HepG2 (cell line): ENCODE data around the gene MSANTD1. TPM values are rescaled to one million over a fixed set of nuclear protein-coding genes. Genes with fewer than 3 reads are reported as not detected.

Experiments
- ATAC-seq: fragments of 200-7000 bp; cut with Tn5 transposase; 3 replicates; pipeline ENCODE4 v1.9.1; 2020; ENCODE audit warnings: mild to moderate bottlenecking, moderate library complexity
- BruUV-seq: library from RNA; stranded (reverse); fragments of 400-500 nt; replicated peaks from 2 replicates; lab custom pipeline; 2021; lab: Mats Ljungman, UMichigan
- CTCF ChIA-PET: fragments of 300-600 bp; formaldehyde crosslinking; extraction: SDS; loops from one replicate; lab custom pipeline; 2021; ENCODE audit warnings: low total read pairs, inconsistent platforms, low intra/inter-chr PET ratio; lab: Yijun Ruan, JAX
- POLR2A ChIA-PET: fragments of 350-600 bp; sonication (Branson Sonifier 250); formaldehyde crosslinking; loops from one replicate; lab custom pipeline; 2020; ENCODE audit warnings: antibody characterized with exemption, inconsistent platforms; lab: Yijun Ruan, JAX
- DNase-seq: peaks from one replicate; pipeline ENCODE4 v3.0.0-alpha.2; 2015; ENCODE audit warnings: low spot score
- FAIRE-seq: peaks from 3 replicates; lab custom pipeline; 2011; peaks lifted over from hg19 to GRCh38; lab: Jason Lieb, UNC
- H2AFZ ChIP-seq: one replicate; pipeline ENCODE4 v1.6.1; 2011; ENCODE audit warnings: low read length, inconsistent platforms
- H3K27ac ChIP-seq: fragments of 300-600 bp; 3 replicates; pipeline ENCODE4 v1.8.0; 2011; ENCODE audit warnings: mixed run types, mild to moderate bottlenecking, mixed read lengths, low read length, inconsistent platforms; ENCODE audit not compliant: insufficient read depth; ENCODE audit errors: extremely low read length
- H3K27me3 ChIP-seq, 2 experiments: fragments of 200-600 bp in 1 of 2; 2 replicates in 1 of 2; 3 replicates in 1 of 2; pipeline versions ENCODE4 v1.6.0 to v1.8.0; 2011; ENCODE audit warnings: low read length in 2 of 2, mild to moderate bottlenecking in 2 of 2, moderate library complexity in 2 of 2, inconsistent platforms in 1 of 2; ENCODE audit not compliant: insufficient read depth in 2 of 2, control insufficient read depth in 1 of 2
- H3K36me3 ChIP-seq, 2 experiments: fragments of 200-600 bp in 1 of 2; replicated peaks in 1 of 2; 2 replicates in 1 of 2; 3 replicates in 1 of 2; pipeline versions ENCODE4 v1.5.1 to v1.8.0; 2011; ENCODE audit warnings: low read length in 2 of 2, inconsistent platforms in 1 of 2; ENCODE audit not compliant: insufficient read depth in 2 of 2, control insufficient read depth in 1 of 2
- H3K4me1 ChIP-seq: 2 replicates; pipeline ENCODE4 v1.5.1; 2012; ENCODE audit warnings: low read length, inconsistent platforms; ENCODE audit not compliant: insufficient read depth
- H3K4me2 ChIP-seq: 2 replicates; pipeline ENCODE4 v1.6.0; 2011; ENCODE audit warnings: low read depth, low read length, inconsistent platforms
- H3K4me3 ChIP-seq, 3 experiments: fragments of 200-600 bp in 1 of 3; sonication (generic), shearing (Covaris generic) in 1 of 3; replicated peaks in 1 of 3; 2 replicates each; pipeline ENCODE4 v1.5.1; 2011 to 2016; ENCODE audit warnings: low read length in 3 of 3, inconsistent platforms in 2 of 3, low read depth in 2 of 3, mild to moderate bottlenecking in 2 of 3, control low read depth in 1 of 3, mixed read lengths in 1 of 3; ENCODE audit not compliant: insufficient read depth in 1 of 3
- H3K79me2 ChIP-seq: one replicate; pipeline ENCODE4 v1.6.1; 2011; ENCODE audit warnings: low read length, inconsistent platforms; ENCODE audit not compliant: insufficient read depth
- H3K9ac ChIP-seq: 2 replicates; pipeline ENCODE4 v1.6.0; 2011; ENCODE audit warnings: mild to moderate bottlenecking, low read depth, low read length, inconsistent platforms; ENCODE audit not compliant: insufficient read depth
- H3K9me3 ChIP-seq: 2 replicates; pipeline ENCODE4 v1.5.1; 2012; ENCODE audit warnings: mild to moderate bottlenecking, low read length
- H4K20me1 ChIP-seq: 2 replicates; pipeline ENCODE4 v1.6.0; 2011; ENCODE audit warnings: inconsistent platforms, mild to moderate bottlenecking, low read length, moderate library complexity; ENCODE audit not compliant: insufficient read depth
- ARNT ChIP-seq: fragments of 450-650 bp; IDR thresholded peaks from 2 replicates; pipeline ENCODE4 v1.6.1; 2017
- CAMTA2 ChIP-seq: sonication (generic); formaldehyde crosslinking; IDR thresholded peaks from 2 replicates; pipeline ENCODE4 v1.4.0; 2020; ENCODE audit warnings: mild to moderate bottlenecking, missing genetic modification reagents, borderline replicate concordance
- GTF3A ChIP-seq: sonication (generic); formaldehyde crosslinking; conservative IDR thresholded peaks from 2 replicates; pipeline ENCODE4 v1.4.0; 2020; ENCODE audit warnings: mild to moderate bottlenecking, missing genetic modification reagents
- GZF1 ChIP-seq: sonication (generic); formaldehyde crosslinking; IDR thresholded peaks from 2 replicates; pipeline ENCODE4 v1.5.1; 2020; ENCODE audit warnings: mild to moderate bottlenecking, missing genetic modification reagents
- MTA3 ChIP-seq: sonication (generic); formaldehyde crosslinking; IDR thresholded peaks from 2 replicates; pipeline ENCODE4 v1.4.0; 2020; ENCODE audit warnings: missing genetic modification reagents
- SRSF1 ChIP-seq: fragments of 200-400 bp; formaldehyde crosslinking; optimal IDR thresholded peaks from 2 replicates; pipeline ENCODE3; 2017; ENCODE audit warnings: mild to moderate bottlenecking, low read depth, low read length, moderate library complexity
- ZNF124 ChIP-seq: sonication (generic); formaldehyde crosslinking; IDR thresholded peaks from 2 replicates; pipeline ENCODE4 v1.4.0; 2020; ENCODE audit warnings: missing genetic modification reagents
- ZNF251 ChIP-seq: sonication (generic); formaldehyde crosslinking; IDR thresholded peaks from 2 replicates; pipeline ENCODE4 v1.9.0; 2021; ENCODE audit warnings: mild to moderate bottlenecking, missing genetic modification reagents
- ZNF33A ChIP-seq: sonication (generic); formaldehyde crosslinking; IDR thresholded peaks from 2 replicates; pipeline ENCODE4 v1.5.1; 2020; ENCODE audit warnings: missing genetic modification reagents, mild to moderate bottlenecking, moderate library complexity, borderline replicate concordance
- ZNF552 ChIP-seq: sonication (generic); formaldehyde crosslinking; IDR thresholded peaks from 2 replicates; pipeline ENCODE4 v1.9.0; 2022; ENCODE audit warnings: missing genetic modification reagents, mild to moderate bottlenecking, borderline replicate concordance
- ZNF776 ChIP-seq: sonication (generic); formaldehyde crosslinking; IDR thresholded peaks from 2 replicates; pipeline ENCODE4 v1.4.0; 2020; ENCODE audit warnings: mild to moderate bottlenecking, missing genetic modification reagents
- WGBS: methylation state at CpG from one replicate; pipeline ENCODE4 v1.1.6; 2017; ENCODE audit warnings: low lambda C conversion rate; 5-methylcytosine and 5-hydroxymethylcytosine counted together
- in situ Hi-C: cut with HindIII; loops from 2 replicates; pipeline ENCODE4 v1.10.0; 2017; ENCODE audit warnings: low pct_unique_long_range_greater_than_20kb; ENCODE audit not compliant: extremely low pct_ligation_motif_present
- intact Hi-C: fragments of 100-400 bp; cut with micrococcal nuclease; formaldehyde crosslinking; loops from one replicate; pipeline ENCODE4 v1.10.0; 2022; ENCODE audit not compliant: unreplicated experiment
- polyA plus RNA-seq, 8 experiments: library from polyadenylated mRNA; depleted of rRNA in 3 of 8; stranded (reverse) in 7 of 8; unstranded in 1 of 8; fragments of >200 nt; fragmentation: Illumina TruSeq in 4 of 8; extraction: Trizol in 4 of 8; gene quantifications; 2 replicates each; pipeline versions ENCODE4 v1.2.1 to v1.2.3, GENCODE V29; 2011 to 2016; ENCODE audit warnings: low read depth in 4 of 8, missing spikeins in 1 of 8, mixed read lengths in 1 of 8; ENCODE audit not compliant: insufficient read depth in 1 of 8
- total RNA-seq, 5 experiments: library from RNA; depleted of rRNA; stranded (reverse); fragments of >200 nt; fragmentation: Illumina TruSeq; extraction: Trizol; gene quantifications; 2 replicates each; pipeline ENCODE4 v1.2.3, GENCODE V29; 2016; ENCODE audit warnings: low read depth in 1 of 5
- TF ChIP-seq, protein P1 (sequence below): sonication (generic); formaldehyde crosslinking; IDR thresholded peaks from 2 replicates; pipeline ENCODE4 v1.9.0; 2021; ENCODE audit warnings: missing genetic modification reagents, mild to moderate bottlenecking, borderline replicate concordance
- TF ChIP-seq, protein P2 (sequence below): sonication (generic); formaldehyde crosslinking; IDR thresholded peaks from 2 replicates; pipeline ENCODE4 v1.8.1; 2022; ENCODE audit warnings: low read depth, mild to moderate bottlenecking, missing genetic modification reagents
- TF ChIP-seq, protein P3 (sequence below): sonication (generic); formaldehyde crosslinking; IDR thresholded peaks from 2 replicates; pipeline ENCODE4 v1.5.1; 2020; ENCODE audit warnings: mild to moderate bottlenecking, missing genetic modification reagents, borderline replicate concordance
- TF ChIP-seq, protein P4 (sequence below): sonication (generic); formaldehyde crosslinking; IDR thresholded peaks from 2 replicates; pipeline ENCODE4 v1.4.0; 2020; ENCODE audit warnings: missing genetic modification reagents, mild to moderate bottlenecking, borderline replicate concordance

Gene MSANTD1
- total and polyA plus RNA-seq, 2 of the 13 experiments (the other 11 are each of a cell fraction or from before 2014, with no cell fraction given): 0.22 to 0.40 TPM

DNA sequence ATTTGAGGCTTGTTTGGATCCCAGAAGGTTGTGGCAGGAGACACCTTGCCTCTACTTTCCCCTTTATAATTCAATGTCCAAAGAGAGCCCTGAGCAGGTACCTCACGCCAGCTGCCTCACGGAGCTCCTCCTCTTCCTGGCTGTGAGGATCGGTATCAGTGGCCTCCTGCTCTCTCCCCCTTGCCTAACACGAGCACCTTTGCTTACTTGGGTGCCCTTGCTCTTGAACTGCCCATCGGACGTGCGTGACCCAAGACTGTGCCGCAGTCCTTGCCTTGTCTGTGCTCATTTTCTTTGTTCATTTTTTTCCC is 27.8 kb upstream of the MSANTD1 start:
- H2AFZ ChIP-seq: no peak overlapping the region
- H3K36me3 ChIP-seq: peaks cover 27 to 88% of the 10 kb centered on the region in 2 experiments
- intact Hi-C loops: no loop called here
- DNase-seq (no peak), FAIRE-seq (no peak), ATAC-seq (no peak)
- H3K4me3 ChIP-seq: no peak overlapping the region
- no peaks in the 10 kb centered on the region for H3K79me2 ChIP-seq
- TF ChIP-seq, protein P1, sequence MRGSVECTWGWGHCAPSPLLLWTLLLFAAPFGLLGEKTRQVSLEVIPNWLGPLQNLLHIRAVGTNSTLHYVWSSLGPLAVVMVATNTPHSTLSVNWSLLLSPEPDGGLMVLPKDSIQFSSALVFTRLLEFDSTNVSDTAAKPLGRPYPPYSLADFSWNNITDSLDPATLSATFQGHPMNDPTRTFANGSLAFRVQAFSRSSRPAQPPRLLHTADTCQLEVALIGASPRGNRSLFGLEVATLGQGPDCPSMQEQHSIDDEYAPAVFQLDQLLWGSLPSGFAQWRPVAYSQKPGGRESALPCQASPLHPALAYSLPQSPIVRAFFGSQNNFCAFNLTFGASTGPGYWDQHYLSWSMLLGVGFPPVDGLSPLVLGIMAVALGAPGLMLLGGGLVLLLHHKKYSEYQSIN (CRISPR knock-in tag): no peak
- TF ChIP-seq MTA3 (CRISPR knock-in tag) (no peak), ZNF124 (no peak), ARNT (no peak), ZNF251 (CRISPR knock-in tag) (no peak), ZNF552 (CRISPR knock-in tag) (no peak), CAMTA2 (CRISPR knock-in tag) (no peak), ZNF33A (CRISPR knock-in tag) (no peak), GTF3A (CRISPR knock-in tag) (no peak), ZNF776 (CRISPR knock-in tag) (no peak), SRSF1 (no peak), GZF1 (no peak)
- TF ChIP-seq, protein P2, sequence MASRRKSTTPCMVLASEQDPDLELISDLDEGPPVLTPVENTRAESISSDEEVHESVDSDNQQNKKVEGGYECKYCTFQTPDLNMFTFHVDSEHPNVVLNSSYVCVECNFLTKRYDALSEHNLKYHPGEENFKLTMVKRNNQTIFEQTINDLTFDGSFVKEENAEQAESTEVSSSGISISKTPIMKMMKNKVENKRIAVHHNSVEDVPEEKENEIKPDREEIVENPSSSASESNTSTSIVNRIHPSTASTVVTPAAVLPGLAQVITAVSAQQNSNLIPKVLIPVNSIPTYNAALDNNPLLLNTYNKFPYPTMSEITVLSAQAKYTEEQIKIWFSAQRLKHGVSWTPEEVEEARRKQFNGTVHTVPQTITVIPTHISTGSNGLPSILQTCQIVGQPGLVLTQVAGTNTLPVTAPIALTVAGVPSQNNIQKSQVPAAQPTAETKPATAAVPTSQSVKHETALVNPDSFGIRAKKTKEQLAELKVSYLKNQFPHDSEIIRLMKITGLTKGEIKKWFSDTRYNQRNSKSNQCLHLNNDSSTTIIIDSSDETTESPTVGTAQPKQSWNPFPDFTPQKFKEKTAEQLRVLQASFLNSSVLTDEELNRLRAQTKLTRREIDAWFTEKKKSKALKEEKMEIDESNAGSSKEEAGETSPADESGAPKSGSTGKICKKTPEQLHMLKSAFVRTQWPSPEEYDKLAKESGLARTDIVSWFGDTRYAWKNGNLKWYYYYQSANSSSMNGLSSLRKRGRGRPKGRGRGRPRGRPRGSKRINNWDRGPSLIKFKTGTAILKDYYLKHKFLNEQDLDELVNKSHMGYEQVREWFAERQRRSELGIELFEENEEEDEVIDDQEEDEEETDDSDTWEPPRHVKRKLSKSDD: no peak
- TF ChIP-seq, protein P3, sequence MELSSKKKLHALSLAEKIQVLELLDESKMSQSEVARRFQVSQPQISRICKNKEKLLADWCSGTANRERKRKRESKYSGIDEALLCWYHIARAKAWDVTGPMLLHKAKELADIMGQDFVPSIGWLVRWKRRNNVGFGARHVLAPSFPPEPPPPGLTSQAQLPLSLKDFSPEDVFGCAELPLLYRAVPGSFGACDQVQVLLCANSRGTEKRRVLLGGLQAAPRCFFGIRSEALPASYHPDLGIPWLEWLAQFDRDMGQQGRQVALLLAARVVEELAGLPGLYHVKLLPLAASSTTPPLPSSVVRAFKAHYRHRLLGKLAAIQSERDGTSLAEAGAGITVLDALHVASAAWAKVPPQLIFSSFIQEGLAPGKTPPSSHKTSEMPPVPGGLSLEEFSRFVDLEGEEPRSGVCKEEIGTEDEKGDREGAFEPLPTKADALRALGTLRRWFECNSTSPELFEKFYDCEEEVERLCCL (CRISPR knock-in tag): no peak
- TF ChIP-seq, protein P4, sequence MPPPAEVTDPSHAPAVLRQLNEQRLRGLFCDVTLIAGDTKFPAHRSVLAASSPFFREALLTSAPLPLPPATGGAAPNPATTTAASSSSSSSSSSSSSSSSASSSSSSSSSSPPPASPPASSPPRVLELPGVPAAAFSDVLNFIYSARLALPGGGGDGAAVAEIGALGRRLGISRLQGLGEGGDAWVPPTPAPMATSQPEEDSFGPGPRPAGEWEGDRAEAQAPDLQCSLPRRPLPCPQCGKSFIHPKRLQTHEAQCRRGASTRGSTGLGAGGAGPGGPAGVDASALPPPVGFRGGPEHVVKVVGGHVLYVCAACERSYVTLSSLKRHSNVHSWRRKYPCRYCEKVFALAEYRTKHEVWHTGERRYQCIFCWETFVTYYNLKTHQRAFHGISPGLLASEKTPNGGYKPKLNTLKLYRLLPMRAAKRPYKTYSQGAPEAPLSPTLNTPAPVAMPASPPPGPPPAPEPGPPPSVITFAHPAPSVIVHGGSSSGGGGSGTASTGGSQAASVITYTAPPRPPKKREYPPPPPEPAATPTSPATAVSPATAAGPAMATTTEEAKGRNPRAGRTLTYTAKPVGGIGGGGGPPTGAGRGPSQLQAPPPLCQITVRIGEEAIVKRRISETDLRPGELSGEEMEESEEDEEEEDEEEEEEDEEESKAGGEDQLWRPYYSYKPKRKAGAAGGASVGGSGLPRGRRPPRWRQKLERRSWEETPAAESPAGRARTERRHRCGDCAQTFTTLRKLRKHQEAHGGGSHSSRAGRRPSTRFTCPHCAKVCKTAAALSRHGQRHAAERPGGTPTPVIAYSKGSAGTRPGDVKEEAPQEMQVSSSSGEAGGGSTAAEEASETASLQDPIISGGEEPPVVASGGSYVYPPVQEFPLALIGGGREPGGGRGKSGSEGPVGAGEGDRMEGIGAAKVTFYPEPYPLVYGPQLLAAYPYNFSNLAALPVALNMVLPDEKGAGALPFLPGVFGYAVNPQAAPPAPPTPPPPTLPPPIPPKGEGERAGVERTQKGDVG (CRISPR knock-in tag): no peak
- no peaks in the 10 kb centered on the region for H4K20me1 ChIP-seq
- POLR2A ChIA-PET: no interaction called here
- no peak overlapping the region for H3K27ac ChIP-seq
- CTCF ChIA-PET: no interaction called here
- no peak overlapping the region for H3K9ac ChIP-seq
- BruUV-seq: no TSS peak
- in situ Hi-C loops: no loop called here
- no peaks in the 10 kb centered on the region for H3K9me3 ChIP-seq
- no peak overlapping the region for H3K4me2 ChIP-seq
- WGBS: 96% methylated on average over 8 of the region's 8 CpGs
- no peaks in the 10 kb centered on the region for H3K27me3 ChIP-seq
- 0 out of 2 replicates have a peak, but pooled peaks cover under 1% of the 10 kb centered on the region for H3K4me1 ChIP-seq
